Esophagus muscularis mucosa (tissue), 3 donors: Measurements from ENCODE around the gene LANCL2.

Experiments used
- CTCF ChIP-seq, 3 experiments: fragments of 200-600 bp in 2 of 3; fragments of 450-650 bp in 1 of 3; sonication (generic) in 2 of 3; IDR thresholded peaks; one replicate each; pipeline ENCODE4 v1.5.1; 2017 to 2019; ENCODE audit warnings: antibody characterized with exemption in 3 of 3, mild to moderate bottlenecking in 2 of 3, moderate library complexity in 1 of 3
- POLR2AphosphoS5 ChIP-seq, 2 donors: sonication (generic); formaldehyde crosslinking; IDR thresholded peaks; one replicate each; pipeline ENCODE4 v1.6.1; 2017; ENCODE audit warnings: antibody characterized with exemption in 2 of 2

DNA sequence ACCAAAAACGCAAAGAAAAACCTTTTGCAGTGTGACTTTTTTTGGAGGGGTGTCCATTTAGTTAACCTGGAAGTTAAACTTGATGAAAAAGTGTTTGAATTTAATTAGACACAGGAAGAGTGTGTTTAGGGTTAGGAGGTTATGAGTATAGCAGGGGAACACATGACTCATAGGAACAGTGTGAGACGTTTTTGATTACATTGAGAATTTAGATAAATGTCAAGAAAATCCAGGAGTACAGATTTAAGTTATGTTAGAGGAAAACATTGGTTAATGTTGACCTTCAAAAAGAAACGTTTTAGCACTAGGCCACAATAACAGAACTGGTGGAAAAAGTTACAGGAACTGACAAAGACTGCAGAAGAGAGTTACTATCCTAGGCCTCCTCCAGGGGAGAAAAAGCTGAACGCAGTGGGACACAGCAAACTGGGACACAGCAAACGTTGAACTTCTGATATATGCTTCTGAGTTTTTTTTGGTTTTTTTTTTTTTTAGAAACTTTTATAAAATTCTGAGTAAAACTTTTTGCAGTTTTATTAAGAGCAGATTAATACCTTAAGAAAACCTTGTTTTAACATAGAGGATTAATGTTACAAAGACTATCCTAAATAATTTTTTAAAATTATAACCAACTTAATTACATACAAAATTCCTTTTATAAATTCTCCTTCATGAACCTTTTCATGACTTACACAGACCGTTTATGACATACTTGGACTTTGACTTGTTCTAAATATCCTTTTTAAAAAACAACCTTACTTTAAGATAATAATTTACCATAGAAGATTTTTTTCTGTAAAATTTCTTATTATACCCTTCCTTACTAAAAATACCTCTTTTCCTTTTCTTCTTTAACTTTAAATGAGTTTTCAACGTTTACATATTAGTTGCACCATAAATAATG lies 22.2 kb downstream of the LANCL2 start:
- TF ChIP-seq CTCF (IDR thresholded peaks at IDR 0.05) = no peak
- no peak for TF ChIP-seq POLR2AphosphoS5 (IDR thresholded peaks at IDR 0.05)
